GM12873 (cell line): ENCODE data around the gene CEP350.

Source experiments
- TF ChIP-seq, protein P1 (sequence below): IDR thresholded peaks from 2 replicates; pipeline ENCODE4 v1.5.1; 2012; ENCODE audit warnings: low read depth, mild to moderate bottlenecking, moderate library complexity, low read length, control low read depth; ENCODE audit not compliant: insufficient read depth; ENCODE audit errors: missing control alignments

Gene CEP350

GRCh38 chr1:180133193-180133592 lies 178.6 kb downstream of the CEP350 start:
- TF ChIP-seq, protein P1, sequence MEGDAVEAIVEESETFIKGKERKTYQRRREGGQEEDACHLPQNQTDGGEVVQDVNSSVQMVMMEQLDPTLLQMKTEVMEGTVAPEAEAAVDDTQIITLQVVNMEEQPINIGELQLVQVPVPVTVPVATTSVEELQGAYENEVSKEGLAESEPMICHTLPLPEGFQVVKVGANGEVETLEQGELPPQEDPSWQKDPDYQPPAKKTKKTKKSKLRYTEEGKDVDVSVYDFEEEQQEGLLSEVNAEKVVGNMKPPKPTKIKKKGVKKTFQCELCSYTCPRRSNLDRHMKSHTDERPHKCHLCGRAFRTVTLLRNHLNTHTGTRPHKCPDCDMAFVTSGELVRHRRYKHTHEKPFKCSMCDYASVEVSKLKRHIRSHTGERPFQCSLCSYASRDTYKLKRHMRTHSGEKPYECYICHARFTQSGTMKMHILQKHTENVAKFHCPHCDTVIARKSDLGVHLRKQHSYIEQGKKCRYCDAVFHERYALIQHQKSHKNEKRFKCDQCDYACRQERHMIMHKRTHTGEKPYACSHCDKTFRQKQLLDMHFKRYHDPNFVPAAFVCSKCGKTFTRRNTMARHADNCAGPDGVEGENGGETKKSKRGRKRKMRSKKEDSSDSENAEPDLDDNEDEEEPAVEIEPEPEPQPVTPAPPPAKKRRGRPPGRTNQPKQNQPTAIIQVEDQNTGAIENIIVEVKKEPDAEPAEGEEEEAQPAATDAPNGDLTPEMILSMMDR, result no peak

- TF ChIP-seq, protein P1, result no peak
Observed at GRCh38 chr1:180135535-180135934, 180.9 kb downstream of the CEP350 start.

DNA sequence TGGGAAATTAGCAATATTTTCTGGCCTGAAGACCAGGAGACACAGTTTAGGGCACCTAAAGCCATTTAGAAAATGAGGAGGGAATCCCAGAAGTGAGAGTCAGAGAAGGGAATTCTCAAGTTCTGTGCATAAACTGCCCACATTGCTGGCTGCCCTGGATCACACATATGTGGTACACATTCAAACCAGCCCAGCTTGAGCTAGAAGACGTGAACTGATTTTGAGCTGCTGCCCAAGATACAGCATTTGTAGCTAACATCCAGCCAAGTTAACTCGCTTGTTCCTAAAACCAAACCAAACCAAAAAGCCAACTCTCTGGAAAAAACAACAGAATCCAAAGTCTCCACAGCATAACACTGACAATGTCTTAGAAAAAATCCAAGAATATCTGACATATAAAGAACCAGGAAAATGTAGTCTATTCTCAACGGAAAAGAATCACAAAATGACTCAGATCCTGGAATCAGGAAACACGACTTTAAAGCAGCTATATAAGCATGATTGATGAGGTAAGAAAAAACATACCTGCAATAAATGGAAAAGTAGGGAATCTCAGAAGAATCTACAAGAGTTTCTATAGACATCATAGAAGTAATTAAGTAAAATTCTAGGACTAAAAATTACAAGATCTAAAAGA lies 181.8 kb downstream of the CEP350 start:
- TF ChIP-seq, protein P1, result no peak

GRCh38 chr1:180136968-180137356 lies 182.4 kb downstream of the CEP350 start:
- TF ChIP-seq, protein P1, result no peak

- TF ChIP-seq, protein P1, result no peak
Observed at GRCh38 chr1:180137776-180138175, 183.2 kb downstream of the CEP350 start.

DNA sequence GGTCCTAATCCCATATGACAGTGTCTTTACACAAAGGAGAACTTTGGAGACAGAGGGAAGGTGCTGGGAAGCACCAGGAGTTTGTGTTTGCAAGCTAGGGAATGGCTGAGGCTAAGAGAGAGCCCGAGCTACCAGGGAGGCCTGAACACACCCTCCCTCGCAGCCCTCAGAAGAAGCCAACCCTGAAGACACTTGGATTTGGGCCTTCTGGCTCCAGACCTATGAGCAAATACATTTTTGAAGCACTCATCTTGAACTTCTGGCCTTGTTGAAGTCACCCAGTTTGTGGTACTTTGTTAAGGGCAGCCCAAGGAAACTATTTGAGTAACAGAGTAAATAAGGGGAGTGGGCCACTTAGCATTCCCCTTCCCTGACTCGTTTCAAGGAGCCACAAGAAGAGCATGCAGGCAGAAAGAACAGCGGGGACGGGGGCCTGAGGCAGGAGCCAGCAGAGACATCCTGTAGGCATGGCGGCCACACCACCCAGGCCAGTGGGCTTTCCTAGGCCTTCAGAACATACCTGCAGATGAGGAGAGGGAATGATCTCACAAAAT lies 186.8 kb downstream of the CEP350 start:
- TF ChIP-seq, protein P1, result no peak

DNA sequence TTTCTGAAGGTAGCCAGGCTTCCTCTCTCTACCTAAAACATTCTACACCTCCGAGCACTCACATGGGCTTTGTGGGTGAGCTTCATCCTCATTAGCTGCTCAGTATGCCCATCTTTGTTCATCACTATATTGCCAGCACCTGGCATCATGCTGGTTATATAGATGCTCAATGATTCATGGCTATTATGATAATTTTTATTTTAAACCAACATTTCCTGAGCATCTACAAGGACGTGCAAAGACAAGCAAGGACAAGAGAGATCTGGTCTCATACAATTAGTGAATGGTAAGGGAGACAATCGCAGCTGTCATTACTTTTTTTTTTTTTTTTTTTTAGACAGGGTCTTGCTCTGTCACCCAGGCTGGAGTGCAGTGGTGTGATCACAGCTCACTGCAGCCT lies 188.7 kb downstream of the CEP350 start:
- TF ChIP-seq, protein P1, result no peak
